ES-I3 (cell line): ENCODE results near the gene TAF3.

Source experiments
- H3K36me3 ChIP-seq: 2 replicates; pipeline ENCODE4 v1.6.1; 2013; ENCODE audit warnings: mild to moderate bottlenecking, low read length, control low read depth, moderate library complexity; ENCODE audit not compliant: insufficient read depth
- H3K4me1 ChIP-seq: 2 replicates; pipeline ENCODE4 v1.6.1; 2013; ENCODE audit warnings: mild to moderate bottlenecking, control low read depth, low read length; ENCODE audit not compliant: insufficient read depth
- H3K9ac ChIP-seq: 2 replicates; pipeline ENCODE4 v1.6.1; 2013; ENCODE audit warnings: low read depth, mild to moderate bottlenecking, low read length, moderate library complexity
- H3K9me3 ChIP-seq: 2 replicates; pipeline ENCODE4 v1.6.1; 2013; ENCODE audit warnings: mild to moderate bottlenecking, low read length, moderate library complexity; ENCODE audit not compliant: control insufficient read depth, insufficient read depth

The TAF3 gene

GRCh38 chr10:7874864-7875263 lies 56.6 kb downstream of the TAF3 start:
- Histone ChIP-seq H3K9ac (no peak overlapping the region), H3K36me3 (no peaks in the 10 kb centered on the region), H3K4me1 (no peaks in the 10 kb centered on the region; the same call in 1 of the 2 replicates), H3K9me3 (no peaks in the 10 kb centered on the region)

GRCh38 chr10:7876541-7877127 lies 58.3 kb downstream of the TAF3 start:
- Histone ChIP-seq H3K9me3 (no peaks in the 10 kb centered on the region), H3K36me3 (no peaks in the 10 kb centered on the region)

GRCh38 chr10:7881119-7881518 lies 62.8 kb downstream of the TAF3 start:
- Histone ChIP-seq H3K4me1 (no peaks in the 10 kb centered on the region), H3K9me3 (no peaks in the 10 kb centered on the region), H3K36me3 (no peaks in the 10 kb centered on the region), H3K9ac (no peak overlapping the region)

More at GRCh38 chr10:7876541-7877127, 58.3 kb downstream of the TAF3 start:
- Histone ChIP-seq H3K9ac (no peak overlapping the region), H3K4me1 (no peaks in the 10 kb centered on the region; the same call in 1 of the 2 replicates)

DNA sequence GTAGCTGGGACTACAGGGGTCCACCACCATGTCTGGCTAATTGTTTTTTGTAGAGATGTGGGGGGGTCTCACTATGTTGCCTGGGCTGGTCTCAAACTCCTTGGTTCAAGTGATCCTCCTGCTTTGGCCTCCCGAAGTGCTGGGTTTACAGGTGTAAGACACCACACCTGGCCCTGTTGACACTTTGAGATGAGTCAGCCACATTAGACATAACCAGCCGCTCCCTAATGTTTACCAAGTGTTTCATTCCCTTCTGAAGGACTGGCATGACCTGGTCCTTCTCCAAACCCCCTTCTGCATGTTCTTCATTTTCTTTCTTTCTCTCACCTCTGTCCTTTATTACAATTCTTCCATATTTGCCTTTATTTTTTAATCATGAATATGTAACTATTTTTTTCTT lies 67.8 kb downstream of the TAF3 start:
- Histone ChIP-seq H3K9ac (no peak overlapping the region), H3K36me3 (no peaks in the 10 kb centered on the region)

DNA sequence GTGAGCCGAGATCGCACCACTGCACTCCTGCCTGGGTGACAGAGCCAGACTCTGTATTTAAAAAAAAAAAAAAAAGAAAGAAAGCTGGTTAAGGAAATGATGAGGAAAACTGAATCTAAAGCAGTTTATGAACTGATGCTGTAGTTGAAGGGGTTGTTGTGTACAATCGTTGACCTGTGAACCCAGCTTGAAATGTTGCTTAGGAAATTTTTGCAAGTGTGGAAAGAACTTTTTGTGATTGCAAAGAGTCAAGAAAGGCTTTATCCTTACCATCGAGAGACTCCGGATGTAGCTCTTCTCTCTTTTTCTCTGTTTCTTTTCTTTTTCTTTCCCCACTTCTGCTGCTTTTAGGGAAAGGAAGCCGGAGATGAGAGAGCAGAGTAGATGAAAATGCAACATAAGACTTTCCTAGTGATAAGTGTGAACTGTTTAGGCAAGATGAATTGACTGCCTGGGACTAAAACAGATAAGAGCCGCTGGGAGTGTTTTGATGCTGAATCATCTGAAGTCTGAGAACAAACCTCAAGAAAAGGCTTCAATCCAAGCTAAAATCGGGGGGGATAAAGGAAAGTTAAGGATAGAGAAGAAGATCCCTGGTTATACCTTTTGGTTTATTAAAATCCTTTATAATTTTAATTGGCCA lies 69.0 kb downstream of the TAF3 start:
- Histone ChIP-seq H3K4me1 (0 out of 2 replicates have a peak, but pooled peaks cover 4% of the 10 kb centered on the region), H3K9ac (no peak overlapping the region), H3K9me3 (no peaks in the 10 kb centered on the region), H3K36me3 (no peaks in the 10 kb centered on the region)

More for the DNA sequence above, 67.8 kb downstream of the TAF3 start:
- H3K4me1 ChIP-seq, result 0 out of 2 replicates have a peak, but pooled peaks cover 4% of the 10 kb centered on the region
- no peaks in the 10 kb centered on the region for H3K9me3 ChIP-seq

DNA sequence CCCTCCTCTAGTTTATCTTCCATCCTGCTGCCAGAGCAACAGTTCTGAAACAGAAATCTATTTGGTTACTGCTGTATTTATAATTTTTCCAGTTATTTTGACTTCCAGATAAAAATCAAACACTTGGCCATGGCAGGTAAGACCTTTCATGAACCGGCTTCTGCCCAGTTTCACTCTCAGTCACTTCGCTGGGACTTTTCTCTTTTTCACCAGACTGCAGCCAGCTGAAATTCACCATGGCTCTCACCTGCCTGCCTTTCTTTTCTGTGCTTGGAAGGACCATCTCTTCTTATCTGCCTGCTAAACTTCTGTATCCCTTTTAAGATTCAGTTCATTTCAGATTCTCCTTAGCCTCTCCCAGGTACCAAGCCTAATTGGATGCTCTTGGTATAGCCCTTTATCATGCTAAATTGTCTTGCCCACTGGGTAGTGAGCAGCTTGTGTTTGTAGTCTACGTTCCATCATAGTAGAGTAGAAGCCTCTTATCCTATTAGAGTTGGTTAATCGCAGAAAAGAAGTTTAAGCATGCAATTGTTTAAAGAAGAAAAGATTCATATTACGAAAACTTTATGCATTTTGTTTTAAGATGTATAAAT lies 71.7 kb downstream of the TAF3 start:
- H3K36me3 ChIP-seq, result no peaks in the 10 kb centered on the region

DNA sequence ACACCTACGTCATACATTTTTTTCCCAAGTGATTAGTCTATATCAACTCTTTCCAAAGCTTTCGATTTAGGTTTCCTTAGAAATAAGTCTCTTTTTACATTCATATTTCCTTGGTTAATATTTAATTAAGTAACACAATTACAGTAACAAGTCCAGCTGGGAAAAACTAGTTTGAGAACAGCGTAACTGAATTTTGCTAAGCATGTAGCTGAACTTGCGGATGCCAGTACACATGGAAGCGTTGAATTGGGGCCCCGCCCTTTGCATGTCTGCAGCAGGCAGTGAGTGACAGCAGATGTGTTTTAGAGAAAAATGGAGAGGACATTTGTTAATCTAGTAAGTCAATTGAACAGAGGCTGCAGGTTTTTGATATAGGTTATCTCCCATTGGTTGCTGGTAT lies 72.5 kb downstream of the TAF3 start:
- Histone ChIP-seq H3K4me1 (0 out of 2 replicates have a peak, but pooled peaks cover 4% of the 10 kb centered on the region), H3K9me3 (no peaks in the 10 kb centered on the region), H3K36me3 (no peaks in the 10 kb centered on the region), H3K9ac (no peak overlapping the region)

More for the DNA sequence above, 71.7 kb downstream of the TAF3 start:
- Histone ChIP-seq H3K9ac (no peak overlapping the region), H3K9me3 (no peaks in the 10 kb centered on the region), H3K4me1 (0 out of 2 replicates have a peak, but pooled peaks cover 4% of the 10 kb centered on the region)

- H3K36me3 ChIP-seq, result no peaks in the 10 kb centered on the region
- 0 out of 2 replicates have a peak, but pooled peaks cover 4% of the 10 kb centered on the region for H3K4me1 ChIP-seq
- no peak overlapping the region for H3K9ac ChIP-seq
- no peaks in the 10 kb centered on the region for H3K9me3 ChIP-seq
These were observed 73.3 kb downstream of the TAF3 start for GRCh38 chr10:7891634-7892033.

DNA sequence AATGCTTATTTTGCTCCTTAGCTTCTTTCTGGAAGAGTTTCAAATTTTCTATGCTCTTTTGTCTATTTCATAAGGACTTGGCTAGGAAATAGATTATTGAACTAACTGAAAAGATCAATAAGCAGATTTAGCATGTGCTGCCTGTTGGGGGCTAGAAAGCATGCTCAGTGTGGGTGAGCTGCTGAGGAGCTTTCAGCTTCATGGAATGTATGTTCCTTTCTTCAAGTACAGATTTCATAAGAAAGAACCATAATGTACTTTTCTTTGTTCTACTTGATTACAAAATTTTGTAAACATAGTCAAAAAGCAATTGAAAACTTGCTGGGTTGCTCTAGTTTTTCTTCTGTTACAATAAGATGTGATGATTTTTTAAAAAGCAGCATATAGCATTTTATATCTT lies 73.8 kb downstream of the TAF3 start:
- Histone ChIP-seq H3K9ac (no peak overlapping the region), H3K9me3 (no peaks in the 10 kb centered on the region), H3K36me3 (no peaks in the 10 kb centered on the region), H3K4me1 (0 out of 2 replicates have a peak, but pooled peaks cover 3% of the 10 kb centered on the region)

GRCh38 chr10:7895699-7896090 lies 77.4 kb downstream of the TAF3 start:
- H3K36me3 ChIP-seq, result no peaks in the 10 kb centered on the region
- H3K9ac ChIP-seq, result no peak overlapping the region
- no peaks in the 10 kb centered on the region for H3K9me3 ChIP-seq
- H3K4me1 ChIP-seq, result no peaks in the 10 kb centered on the region

DNA sequence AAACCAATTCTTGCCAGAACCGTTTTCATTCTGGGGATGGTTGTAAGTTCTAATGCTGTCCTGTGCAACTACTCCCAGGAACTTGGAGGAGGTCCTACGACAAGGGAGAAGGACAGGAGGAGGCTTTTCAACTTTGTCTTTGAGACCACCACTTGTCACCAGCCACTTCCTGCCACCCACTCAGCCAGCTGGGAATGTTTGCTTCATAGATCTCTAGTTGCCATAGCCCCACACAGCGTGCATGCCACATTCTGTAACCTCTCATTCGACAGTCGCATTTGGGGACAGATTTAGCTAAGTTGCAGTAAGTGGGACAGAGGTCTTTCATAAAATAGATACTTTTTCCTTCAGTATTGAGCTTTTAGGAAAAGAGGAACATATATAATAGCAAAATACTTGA lies 78.0 kb downstream of the TAF3 start:
- Histone ChIP-seq H3K36me3 (no peaks in the 10 kb centered on the region), H3K4me1 (no peaks in the 10 kb centered on the region), H3K9me3 (no peaks in the 10 kb centered on the region), H3K9ac (no peak overlapping the region)

- Histone ChIP-seq H3K9ac (no peak overlapping the region), H3K9me3 (no peaks in the 10 kb centered on the region), H3K4me1 (no peaks in the 10 kb centered on the region), H3K36me3 (no peaks in the 10 kb centered on the region)
These were observed 83.0 kb downstream of the TAF3 start for GRCh38 chr10:7901256-7901655.

- Histone ChIP-seq H3K9ac (no peak overlapping the region), H3K9me3 (no peaks in the 10 kb centered on the region), H3K36me3 (no peaks in the 10 kb centered on the region), H3K4me1 (no peaks in the 10 kb centered on the region)
These were observed 84.1 kb downstream of the TAF3 start for GRCh38 chr10:7902413-7902812.

DNA sequence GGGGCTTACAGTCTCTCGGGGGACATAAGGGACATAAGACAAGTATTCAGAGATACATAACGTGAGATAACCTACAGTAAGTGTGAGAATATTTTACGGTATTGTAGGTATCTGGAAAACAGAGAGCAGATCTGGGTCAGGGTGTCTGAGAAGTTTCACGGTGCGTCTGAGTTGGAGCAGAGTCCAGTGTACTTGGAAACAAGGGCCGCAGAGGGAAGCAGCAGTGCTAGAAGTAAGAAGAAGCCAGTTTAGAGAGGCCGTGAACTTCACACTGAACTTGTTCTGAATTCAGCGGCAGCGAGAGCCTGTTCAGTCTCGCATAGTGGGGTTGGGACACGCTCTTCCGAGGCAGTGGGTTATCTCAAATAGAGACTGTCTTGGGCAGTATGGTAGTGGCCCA lies 85.5 kb downstream of the TAF3 start:
- no peaks in the 10 kb centered on the region for H3K9me3 ChIP-seq
- no peaks in the 10 kb centered on the region for H3K4me1 ChIP-seq
- H3K36me3 ChIP-seq, result no peaks in the 10 kb centered on the region
- no peak overlapping the region for H3K9ac ChIP-seq

DNA sequence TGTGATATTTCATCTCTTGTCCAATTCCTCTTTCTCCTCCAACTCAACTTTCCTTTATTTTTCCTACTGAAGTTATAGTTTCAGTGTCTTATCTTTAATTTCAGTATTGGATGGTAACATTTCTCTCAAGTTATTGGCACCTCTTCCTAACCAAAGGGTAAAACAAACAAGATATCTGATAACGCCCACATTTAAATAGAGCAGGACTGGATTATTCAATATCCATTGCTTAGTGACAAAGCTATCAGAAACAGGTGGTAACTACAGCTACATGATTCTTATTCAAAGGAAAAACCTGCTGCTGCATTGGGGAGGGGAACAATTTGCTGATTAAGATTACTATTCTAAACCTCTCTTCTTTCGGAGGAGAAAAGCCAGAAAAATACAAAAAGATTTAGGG lies 87.8 kb downstream of the TAF3 start:
- Histone ChIP-seq H3K9me3 (no peaks in the 10 kb centered on the region), H3K36me3 (no peaks in the 10 kb centered on the region), H3K4me1 (no peaks in the 10 kb centered on the region), H3K9ac (no peak overlapping the region)
